CD4-positive, alpha-beta memory T cell (primary cell): ENCODE measurements around the gene GOLGA8A. TPM values are rescaled to one million over a fixed set of nuclear protein-coding genes. Genes with fewer than 3 reads are reported as not detected.
A peak's percentile ranks its signal among the peaks of the same experiment; 100 is the strongest.
"Not testable (repeated sequence)": the region's sequence is repeated elsewhere in the genome, so short reads cannot be mapped to it uniquely, and the experiment has no call there.

Source experiments
- CTCF ChIA-PET: fragments of 350-600 bp; sonication (Branson Sonifier 250); formaldehyde crosslinking; loops from one replicate; lab custom pipeline; 2021; ENCODE audit warnings: inconsistent platforms; ENCODE audit not compliant: partially characterized antibody; lab: Charles Lee
- POLR2A ChIA-PET: fragments of 350-600 bp; sonication (Branson Sonifier 250); formaldehyde crosslinking; loops from one replicate; lab custom pipeline; 2021; ENCODE audit not compliant: partially characterized antibody; lab: Charles Lee
- DNase-seq, 5 donors: peaks; one replicate each; pipeline versions ENCODE4 v3.0.0 to v3.0.0-alpha.2; 2020 to 2022; ENCODE audit warnings: mixed read lengths in 1 of 5
- H3K27ac ChIP-seq: one replicate; pipeline ENCODE4 v1.7.0; 2013; ENCODE audit warnings: low read depth, low read length
- H3K27me3 ChIP-seq: 2 replicates; pipeline ENCODE4 v1.7.0; 2013; ENCODE audit warnings: mild to moderate bottlenecking, low read length, moderate library complexity; ENCODE audit not compliant: insufficient read depth
- H3K36me3 ChIP-seq: 2 replicates; pipeline ENCODE4 v1.7.0; 2013; ENCODE audit warnings: mild to moderate bottlenecking, low read length, moderate library complexity; ENCODE audit not compliant: insufficient read depth
- H3K4me1 ChIP-seq: 2 replicates; pipeline ENCODE4 v1.7.0; 2013; ENCODE audit warnings: mild to moderate bottlenecking, low read length, moderate library complexity; ENCODE audit not compliant: insufficient read depth
- H3K4me3 ChIP-seq, 2 donors: one replicate each; pipeline ENCODE4 v1.7.0; 2013; ENCODE audit warnings: low read length in 2 of 2, mild to moderate bottlenecking in 1 of 2
- H3K9me3 ChIP-seq, 2 donors: one replicate each; pipeline ENCODE4 v1.7.0; 2013; ENCODE audit warnings: low read length in 2 of 2, control low read depth in 1 of 2; ENCODE audit not compliant: control insufficient read depth in 1 of 2
- H3K27ac Mint-ChIP-seq, 7 donors: one replicate each; pipeline ENCODE4 v1.8.0; 2020 to 2021; ENCODE audit warnings: mixed read lengths in 7 of 7, mild to moderate bottlenecking in 6 of 7, inconsistent platforms in 3 of 7, moderate library complexity in 3 of 7
- H3K27me3 Mint-ChIP-seq, 2 donors: one replicate each; pipeline ENCODE4 v1.8.0; 2020 to 2021; ENCODE audit warnings: mixed read lengths in 2 of 2
- H3K36me3 Mint-ChIP-seq, 2 donors: one replicate each; pipeline ENCODE4 v1.8.0; 2020 to 2021; ENCODE audit warnings: mixed read lengths in 2 of 2, inconsistent platforms in 1 of 2, mild to moderate bottlenecking in 1 of 2
- H3K4me1 Mint-ChIP-seq, 4 donors: one replicate each; pipeline ENCODE4 v1.8.0; 2020 to 2021; ENCODE audit warnings: mixed read lengths in 4 of 4, mild to moderate bottlenecking in 1 of 4
- H3K4me3 Mint-ChIP-seq, 8 donors: one replicate each; pipeline ENCODE4 v1.8.0; 2020 to 2021; ENCODE audit warnings: mixed read lengths in 8 of 8, mild to moderate bottlenecking in 7 of 8, moderate library complexity in 6 of 8, inconsistent platforms in 3 of 8
- H3K9me3 Mint-ChIP-seq, 8 donors: one replicate each; pipeline ENCODE4 v1.8.0; 2020 to 2021; ENCODE audit warnings: mixed read lengths in 8 of 8, mild to moderate bottlenecking in 5 of 8, inconsistent platforms in 3 of 8, moderate library complexity in 1 of 8
- intact Hi-C: fragments of 100-400 bp; cut with micrococcal nuclease; formaldehyde crosslinking; loops from one replicate; pipeline ENCODE4 v1.15.1; 2023
- polyA plus RNA-seq, 2 donors: library from polyadenylated mRNA; unstranded; fragments of 300-500 nt; fragmentation: Illumina TruSeq; gene quantifications; one replicate each; pipeline ENCODE4 v1.2.3, GENCODE V29; 2021
- total RNA-seq, 2 experiments: library from RNA; stranded (reverse); gene quantifications; one replicate each; pipeline ENCODE4 v1.2.3, GENCODE V29; 2021

The GOLGA8A gene
- total and polyA plus RNA-seq, 4 experiments from 2014 or later = 1.9 to 193 (median 97.9) TPM

DNA sequence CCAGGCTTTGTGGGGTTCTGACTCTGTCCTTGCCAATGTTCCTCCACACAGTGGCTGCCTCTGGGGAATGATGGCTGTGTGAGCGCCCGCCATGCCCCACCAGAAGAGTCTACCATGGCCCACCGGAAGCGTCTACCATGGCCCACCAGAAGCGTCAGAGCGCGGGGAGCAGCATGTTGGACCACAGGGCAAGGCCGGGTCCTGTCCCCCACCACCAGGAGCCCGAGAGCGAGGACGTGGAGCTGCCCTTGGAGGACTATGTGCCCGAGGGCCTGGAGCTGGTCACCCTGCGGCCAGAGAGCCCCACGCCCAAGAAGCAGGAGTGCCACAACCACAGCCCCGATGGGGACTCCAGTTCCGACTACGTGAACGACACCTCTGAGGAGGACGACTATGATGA, 28.1 kb downstream of the GOLGA8A start:
- intact Hi-C loops, H3K27me3 ChIP-seq, H3K4me1 ChIP-seq, H3K27ac Mint-ChIP-seq, CTCF ChIA-PET, H3K4me3 ChIP-seq, H3K4me3 Mint-ChIP-seq, H3K36me3 Mint-ChIP-seq, H3K27me3 Mint-ChIP-seq, H3K9me3 ChIP-seq, H3K4me1 Mint-ChIP-seq, H3K36me3 ChIP-seq, POLR2A ChIA-PET, H3K9me3 Mint-ChIP-seq, H3K27ac ChIP-seq, DNase-seq: not testable (repeated sequence)

DNA sequence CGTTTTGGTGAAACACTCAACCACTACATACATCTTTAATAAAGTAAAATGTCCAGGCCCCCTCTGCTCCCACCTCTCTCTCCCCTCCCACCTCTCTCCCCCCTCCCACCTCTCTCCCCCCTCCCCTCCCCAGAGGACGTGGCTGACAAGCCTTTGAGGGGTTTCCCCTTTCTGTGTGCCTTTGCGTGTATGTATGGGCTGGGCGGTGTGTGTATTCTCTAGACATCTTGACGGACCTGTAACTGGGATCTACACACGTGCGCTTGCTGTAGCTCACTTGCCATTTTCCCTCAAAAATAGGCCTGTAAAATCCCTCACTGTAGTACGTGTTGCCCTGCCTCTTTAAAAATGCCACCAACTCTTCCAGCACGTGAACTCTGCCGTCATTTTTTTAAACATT, 28.6 kb downstream of the GOLGA8A start:
- H3K27me3 ChIP-seq, H3K36me3 Mint-ChIP-seq, H3K9me3 Mint-ChIP-seq, H3K4me3 Mint-ChIP-seq, CTCF ChIA-PET, H3K27ac Mint-ChIP-seq, intact Hi-C loops, H3K27me3 Mint-ChIP-seq, H3K36me3 ChIP-seq, POLR2A ChIA-PET, H3K27ac ChIP-seq, H3K4me1 Mint-ChIP-seq, H3K4me1 ChIP-seq, DNase-seq, H3K4me3 ChIP-seq, H3K9me3 ChIP-seq: not testable (repeated sequence)

- H3K27ac Mint-ChIP-seq, H3K4me3 Mint-ChIP-seq, H3K4me1 Mint-ChIP-seq, H3K4me1 ChIP-seq, DNase-seq, H3K36me3 ChIP-seq, H3K27me3 Mint-ChIP-seq, intact Hi-C loops, H3K9me3 ChIP-seq, H3K27me3 ChIP-seq, H3K9me3 Mint-ChIP-seq, CTCF ChIA-PET, POLR2A ChIA-PET, H3K4me3 ChIP-seq, H3K36me3 Mint-ChIP-seq, H3K27ac ChIP-seq: not testable (repeated sequence)
Measured at GRCh38 chr15:34403899-34404298, 33.7 kb downstream of the GOLGA8A start.

GRCh38 chr15:34403160-34403598, 34.4 kb downstream of the GOLGA8A start:
- H3K27ac ChIP-seq, DNase-seq, H3K27ac Mint-ChIP-seq, H3K9me3 Mint-ChIP-seq, H3K27me3 Mint-ChIP-seq, H3K36me3 Mint-ChIP-seq, H3K9me3 ChIP-seq, H3K4me1 Mint-ChIP-seq, H3K27me3 ChIP-seq, H3K4me1 ChIP-seq, intact Hi-C loops, POLR2A ChIA-PET, H3K4me3 Mint-ChIP-seq, H3K36me3 ChIP-seq, H3K4me3 ChIP-seq, CTCF ChIA-PET: not testable (repeated sequence)

- H3K27me3 Mint-ChIP-seq, H3K9me3 Mint-ChIP-seq, H3K27ac ChIP-seq, H3K27me3 ChIP-seq, H3K36me3 Mint-ChIP-seq, H3K9me3 ChIP-seq, H3K36me3 ChIP-seq, H3K27ac Mint-ChIP-seq, CTCF ChIA-PET, H3K4me1 Mint-ChIP-seq, H3K4me3 ChIP-seq, H3K4me3 Mint-ChIP-seq, intact Hi-C loops, H3K4me1 ChIP-seq, POLR2A ChIA-PET: not testable (repeated sequence)
- DNase-seq = peak in 1 of 5 donors; percentile 4
Measured at GRCh38 chr15:34397637-34398259, 39.9 kb downstream of the GOLGA8A start.

DNA sequence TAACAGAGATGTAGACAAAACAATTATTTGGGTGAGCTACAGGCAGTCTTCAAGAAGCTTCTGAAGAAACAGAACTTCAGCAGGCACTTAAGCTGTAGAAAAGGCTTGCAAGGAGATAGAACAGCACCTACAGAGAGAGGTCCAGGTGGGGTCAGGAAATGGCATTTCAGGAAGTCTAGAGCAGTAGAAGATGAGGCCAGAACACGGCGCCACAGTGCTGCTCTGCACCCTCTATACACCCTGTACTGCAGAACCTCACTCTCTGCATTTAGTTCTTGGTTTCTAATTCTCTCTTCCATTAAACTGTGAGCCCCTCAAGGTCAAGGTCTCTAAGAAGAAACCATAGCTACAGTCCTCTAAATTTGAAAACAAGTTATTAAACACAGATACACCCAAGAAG, 44.6 kb downstream of the GOLGA8A start:
- H3K4me1 ChIP-seq, H3K27ac Mint-ChIP-seq, H3K36me3 Mint-ChIP-seq, H3K9me3 ChIP-seq, DNase-seq, H3K4me3 ChIP-seq, H3K9me3 Mint-ChIP-seq, H3K27me3 Mint-ChIP-seq, H3K4me1 Mint-ChIP-seq, POLR2A ChIA-PET, H3K27ac ChIP-seq, intact Hi-C loops, H3K4me3 Mint-ChIP-seq, CTCF ChIA-PET, H3K27me3 ChIP-seq, H3K36me3 ChIP-seq: not testable (repeated sequence)

- H3K27ac ChIP-seq, H3K27me3 ChIP-seq, H3K4me1 Mint-ChIP-seq, H3K27ac Mint-ChIP-seq, H3K9me3 ChIP-seq, POLR2A ChIA-PET, H3K27me3 Mint-ChIP-seq, H3K4me1 ChIP-seq, DNase-seq, H3K9me3 Mint-ChIP-seq, H3K4me3 Mint-ChIP-seq, H3K4me3 ChIP-seq, H3K36me3 Mint-ChIP-seq, CTCF ChIA-PET, intact Hi-C loops, H3K36me3 ChIP-seq: not testable (repeated sequence)
Measured at GRCh38 chr15:34389594-34390086, 48.0 kb downstream of the GOLGA8A start.
